Measurements from ENCODE around the gene TAS2R60.
"Not testable (repeated sequence)": the region's sequence is repeated elsewhere in the genome, so short reads cannot be mapped to it uniquely, and the experiment has no call there.

TAS2R60 gene

DNA sequence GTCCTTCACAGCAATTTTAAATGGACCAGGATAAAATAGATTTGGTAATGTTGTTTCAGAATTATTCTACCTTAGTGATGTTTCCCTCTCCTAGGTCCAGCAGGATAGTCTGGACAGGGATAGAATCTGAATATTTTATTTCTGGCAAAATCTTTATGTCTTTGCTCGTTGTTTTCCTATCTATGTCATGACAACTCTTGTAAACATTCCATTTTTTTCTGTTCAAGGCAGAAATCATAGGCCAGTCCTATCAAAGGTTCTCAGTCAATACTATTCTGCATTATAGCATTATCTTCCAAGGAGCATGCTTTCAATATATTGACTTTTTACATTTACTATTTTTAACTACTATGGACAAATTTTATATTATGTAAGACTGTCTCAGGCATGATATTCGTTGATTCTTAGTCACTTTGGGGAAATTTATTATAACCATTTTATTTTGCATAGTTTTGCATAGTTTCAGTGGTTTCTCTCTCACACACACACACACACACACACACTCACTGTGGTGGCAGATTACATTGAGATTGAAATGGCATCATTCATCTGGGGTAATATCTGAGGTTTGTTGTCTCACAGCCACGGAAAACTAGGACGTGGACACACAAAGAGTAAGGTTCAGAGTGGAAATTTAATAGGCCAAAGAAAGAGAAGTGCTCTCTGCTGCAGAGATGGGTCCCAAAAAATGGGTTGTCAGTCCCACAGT, 17.2 kb downstream of the TAS2R60 start:
- no peak overlapping the region for H3K4me3 ChIP-seq (ENCODE audit: low read length)
- TF ChIP-seq ZNF274 (IDR thresholded peaks at IDR 0.05; ENCODE audit: low read depth, low read length) = no peak

DNA sequence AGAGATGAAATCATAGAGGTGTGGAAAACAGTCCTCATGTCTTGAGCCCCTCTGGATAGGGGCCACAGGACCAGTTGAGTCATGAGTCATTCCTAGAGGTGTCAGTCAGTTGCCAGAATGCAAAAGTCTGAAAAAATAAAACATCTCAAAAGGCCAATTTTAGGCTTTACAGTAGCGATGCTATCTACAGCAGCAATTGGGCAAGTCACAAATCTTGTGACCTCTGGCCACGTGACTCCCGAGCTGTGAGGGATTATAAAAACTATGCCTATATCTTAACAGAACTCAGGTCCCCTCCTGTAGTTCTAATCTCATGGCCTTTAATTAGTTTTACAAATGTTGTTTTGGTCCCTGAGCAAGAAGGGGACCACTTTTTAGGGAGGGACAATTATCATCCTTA, 18.8 kb downstream of the TAS2R60 start:
- no peak overlapping the region for H3K4me3 ChIP-seq (ENCODE audit: low read length)
- no peak for TF ChIP-seq ZNF274 (IDR thresholded peaks at IDR 0.05; ENCODE audit: low read depth, low read length)

DNA sequence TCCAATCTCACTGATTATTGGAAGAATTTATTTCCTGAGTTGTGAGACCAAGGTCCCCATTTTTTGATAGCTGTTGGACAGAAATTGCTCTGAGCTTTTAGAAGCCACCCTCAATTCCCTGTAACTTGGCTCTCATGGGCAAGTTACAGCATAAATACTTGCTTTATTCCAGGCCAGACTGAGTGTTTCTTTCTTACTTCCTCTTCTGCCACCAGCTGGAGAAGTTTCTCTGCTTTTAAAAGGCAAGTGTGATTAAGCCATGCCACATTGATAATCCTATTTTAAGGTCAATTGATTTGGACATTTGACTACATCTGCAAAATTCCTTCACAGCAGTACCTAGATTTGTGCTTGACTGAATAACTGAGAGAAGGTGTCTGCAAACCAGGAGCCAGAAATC, 20.3 kb downstream of the TAS2R60 start:
- no peak for TF ChIP-seq ZNF274 (IDR thresholded peaks at IDR 0.05; ENCODE audit: low read depth, low read length)

DNA sequence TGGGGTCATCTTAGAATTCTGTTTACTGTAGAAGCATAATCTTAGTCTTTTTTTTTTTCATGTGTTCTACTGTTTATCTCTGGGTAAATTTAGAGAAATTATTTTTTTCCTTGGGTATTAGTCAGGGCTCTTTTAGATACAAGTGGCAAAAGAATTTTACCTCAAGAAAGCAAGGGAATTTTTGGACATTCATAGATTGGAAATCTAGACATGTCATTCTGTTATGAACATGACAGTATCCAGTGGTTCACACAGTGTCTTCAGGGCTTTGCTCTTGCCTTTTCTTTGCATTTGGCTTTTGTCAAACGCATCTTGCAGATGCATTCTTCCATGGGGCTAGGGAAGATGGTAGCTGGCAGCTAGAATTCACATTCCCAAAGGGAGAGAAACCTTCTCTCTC, 20.7 kb downstream of the TAS2R60 start:
- no peak for TF ChIP-seq ZNF274 (IDR thresholded peaks at IDR 0.05; ENCODE audit: low read depth, low read length)
- no peak overlapping the region for H3K4me3 ChIP-seq (ENCODE audit: low read length)

More for the DNA sequence above, 20.3 kb downstream of the TAS2R60 start:
- no peak overlapping the region for H3K4me3 ChIP-seq (ENCODE audit: low read length)

DNA sequence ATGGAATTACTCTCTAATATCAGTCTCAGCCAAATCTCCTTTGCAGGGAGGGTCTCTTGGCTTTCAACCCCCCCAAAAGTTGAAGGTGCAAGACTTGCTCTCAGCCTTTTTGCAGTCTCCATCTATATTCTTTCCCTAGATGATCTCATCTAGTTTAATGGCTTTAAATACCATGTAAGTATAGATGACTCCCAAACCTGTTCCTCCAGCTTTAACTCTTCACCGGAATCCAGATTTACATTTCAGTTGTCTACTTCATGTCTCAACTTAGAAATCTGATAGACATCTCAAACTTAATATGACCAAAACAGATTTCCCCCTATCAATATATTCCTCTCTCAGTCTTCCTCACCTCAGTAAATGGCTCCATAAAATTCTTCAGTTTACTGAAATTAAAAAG, 24.5 kb downstream of the TAS2R60 start:
- no peak overlapping the region for H3K4me3 ChIP-seq (ENCODE audit: low read length)
- TF ChIP-seq ZNF274 (IDR thresholded peaks at IDR 0.05; ENCODE audit: low read depth, low read length) = no peak

DNA sequence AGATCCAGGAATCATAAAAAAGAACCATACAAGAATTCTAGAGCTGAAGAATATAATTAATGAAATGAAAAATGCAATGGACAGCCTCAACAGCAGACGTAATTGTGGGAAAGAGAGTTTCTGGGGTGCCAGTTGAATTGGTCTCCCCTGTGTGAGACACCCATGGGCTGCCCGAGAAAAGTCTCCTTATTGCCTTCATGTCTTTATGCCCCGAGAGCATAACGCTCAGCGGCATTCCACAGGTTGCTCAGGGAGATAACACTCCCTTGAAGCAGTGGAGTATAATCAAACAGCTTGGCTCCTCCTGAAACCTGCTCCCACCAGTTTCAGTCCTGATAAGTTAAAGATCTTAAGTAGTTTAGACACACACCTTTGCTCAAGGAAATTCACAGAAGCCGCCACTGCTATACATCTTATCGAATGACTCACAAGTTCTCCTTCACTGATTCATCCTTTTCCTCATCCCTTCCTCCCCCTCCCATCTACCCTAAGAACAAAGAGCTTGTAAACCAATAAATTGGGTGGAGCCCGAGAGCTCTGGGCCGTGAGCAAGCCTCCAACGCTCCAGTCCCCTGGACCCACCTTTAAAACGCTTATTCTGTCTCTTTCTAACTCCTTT, 28.9 kb downstream of the TAS2R60 start:
- not testable (repeated sequence) for H3K4me3 ChIP-seq (ENCODE audit: low read length)

DNA sequence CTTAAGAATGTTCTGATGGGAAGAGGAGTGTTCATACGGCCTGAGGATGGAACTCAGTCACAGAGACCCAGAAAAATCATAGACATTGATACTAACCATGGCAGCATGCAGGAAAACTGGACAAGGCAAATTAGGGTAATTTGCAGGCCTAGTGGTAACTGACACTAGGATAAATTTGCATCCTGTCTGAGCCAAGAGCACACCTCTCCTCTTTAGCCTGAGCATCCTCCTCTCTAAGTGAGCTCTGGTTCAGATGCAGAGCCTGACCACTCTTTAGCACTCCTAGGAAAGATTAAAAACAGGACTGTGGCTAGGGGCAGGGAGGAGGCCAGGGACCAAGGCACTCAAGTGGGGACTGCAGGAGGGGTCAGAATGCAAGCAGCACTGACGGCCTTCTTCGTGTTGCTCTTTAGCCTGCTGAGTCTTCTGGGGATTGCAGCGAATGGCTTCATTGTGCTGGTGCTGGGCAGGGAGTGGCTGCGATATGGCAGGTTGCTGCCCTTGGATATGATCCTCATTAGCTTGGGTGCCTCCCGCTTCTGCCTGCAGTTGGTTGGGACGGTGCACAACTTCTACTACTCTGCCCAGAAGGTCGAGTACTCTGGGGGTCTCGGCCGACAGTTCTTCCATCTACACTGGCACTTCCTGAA, 34.4 kb downstream of the TAS2R60 start, which contains the start of gene TAS2R41:
Gene TAS2R41, plus strand, starts transcription at position 373 of the 650 bp plus-strand sequence. Its CDS starts 0 bp downstream, at position 373.
- TF ChIP-seq ZNF274 (IDR thresholded peaks at IDR 0.05; ENCODE audit: low read depth, low read length) = no peak
- no peak within 1 kb of the TSS for H3K4me3 ChIP-seq (ENCODE audit: low read length)

DNA sequence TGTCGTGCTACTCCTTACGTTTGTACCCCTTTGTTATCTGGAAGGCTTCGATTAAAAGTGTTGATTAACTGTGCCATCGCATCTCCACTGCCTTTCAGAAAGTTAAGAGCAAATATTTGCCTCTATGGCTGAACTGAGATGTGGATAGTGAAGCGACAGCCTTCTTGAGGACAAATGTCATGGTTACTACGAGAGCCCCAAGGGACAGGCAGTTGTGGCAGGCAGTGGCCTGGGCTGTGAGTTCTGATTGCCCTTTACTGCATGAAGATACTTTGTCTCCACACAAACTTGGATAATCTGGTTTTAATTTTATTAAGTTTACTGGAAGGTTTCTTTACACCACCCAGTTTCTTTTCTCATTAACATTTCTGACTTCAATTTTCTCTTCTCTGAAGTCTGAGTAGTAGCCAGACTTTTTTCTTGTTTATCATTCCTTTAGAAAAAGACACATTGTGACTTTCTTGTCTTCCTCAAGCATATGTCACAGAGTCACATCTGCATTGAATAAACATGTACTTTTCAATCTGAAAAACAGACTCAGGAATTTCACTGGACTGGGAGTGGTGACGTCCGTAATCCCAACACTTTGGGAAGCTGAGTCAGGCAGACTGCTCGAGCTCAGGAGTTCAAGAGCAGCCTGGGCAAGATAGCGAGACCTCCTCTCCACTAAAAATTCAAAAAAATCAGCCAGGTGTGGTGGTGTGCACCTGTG, 36.0 kb downstream of the TAS2R60 start:
- H3K4me3 ChIP-seq (ENCODE audit: low read length) = no peak overlapping the region
- TF ChIP-seq ZNF274 (IDR thresholded peaks at IDR 0.05; ENCODE audit: low read depth, low read length) = no peak

DNA sequence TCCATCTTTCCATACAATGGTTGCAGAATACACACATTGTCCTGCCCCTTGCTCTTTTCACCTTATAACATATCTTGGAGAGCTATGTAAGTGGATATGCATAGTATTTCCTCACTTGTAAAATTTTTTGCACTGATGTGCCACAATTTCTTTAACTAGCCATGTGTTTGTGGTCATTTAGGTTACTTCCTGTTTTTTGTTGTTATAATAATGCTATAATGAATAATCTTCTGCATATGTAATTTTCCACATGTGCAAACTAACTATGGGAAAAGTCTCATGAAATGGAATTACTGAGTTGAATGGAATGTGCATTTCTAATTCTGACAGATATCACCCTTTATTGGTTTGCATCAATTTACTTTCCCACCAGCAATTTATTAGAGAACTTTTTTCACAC, 37.2 kb downstream of the TAS2R60 start:
- no peak overlapping the region for H3K4me3 ChIP-seq (ENCODE audit: low read length)
- TF ChIP-seq ZNF274 (IDR thresholded peaks at IDR 0.05; ENCODE audit: low read depth, low read length) = no peak

DNA sequence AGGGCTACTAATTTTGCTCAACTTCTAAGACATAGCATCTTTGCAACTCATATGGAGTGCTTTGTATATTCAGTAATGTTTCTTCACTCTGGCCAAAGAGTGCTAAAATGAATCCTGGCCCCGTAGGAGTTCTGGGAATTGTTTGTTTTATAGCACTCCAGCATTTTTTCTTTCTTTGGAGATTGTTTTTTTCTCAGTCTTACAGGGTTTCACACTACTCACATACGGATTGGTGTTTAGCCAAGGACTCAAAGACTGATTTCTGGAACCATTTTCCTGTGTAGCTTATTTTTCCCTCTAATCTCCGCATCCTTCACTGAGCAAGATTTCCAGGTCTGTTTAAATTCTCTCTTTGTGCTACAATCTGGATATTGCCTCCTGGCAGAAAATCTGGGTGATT, 40.9 kb downstream of the TAS2R60 start:
- no peak for TF ChIP-seq ZNF274 (IDR thresholded peaks at IDR 0.05; ENCODE audit: low read depth, low read length)
- no peak overlapping the region for H3K4me3 ChIP-seq (ENCODE audit: low read length)

DNA sequence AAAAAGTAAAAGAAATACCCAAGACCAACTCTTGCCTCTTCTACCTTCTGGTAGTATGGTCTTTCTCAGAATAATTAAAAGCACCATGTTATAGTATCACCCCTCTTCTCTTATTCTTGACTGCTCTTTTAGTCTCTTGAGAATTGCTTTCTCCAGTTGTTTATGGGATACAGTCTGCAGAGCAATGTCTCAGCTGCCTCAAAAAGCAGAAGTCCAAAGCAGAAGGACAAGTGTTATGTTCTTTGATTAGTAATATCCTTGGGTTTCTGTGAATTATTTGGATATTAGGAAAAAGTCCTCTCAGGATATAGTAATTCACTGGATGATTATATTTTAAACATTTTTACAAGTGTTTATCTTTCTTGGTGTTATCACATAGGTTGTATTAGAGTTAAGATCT, 41.8 kb downstream of the TAS2R60 start:
- TF ChIP-seq ZNF274 (IDR thresholded peaks at IDR 0.05; ENCODE audit: low read depth, low read length) = no peak
- no peak overlapping the region for H3K4me3 ChIP-seq (ENCODE audit: low read length)

DNA sequence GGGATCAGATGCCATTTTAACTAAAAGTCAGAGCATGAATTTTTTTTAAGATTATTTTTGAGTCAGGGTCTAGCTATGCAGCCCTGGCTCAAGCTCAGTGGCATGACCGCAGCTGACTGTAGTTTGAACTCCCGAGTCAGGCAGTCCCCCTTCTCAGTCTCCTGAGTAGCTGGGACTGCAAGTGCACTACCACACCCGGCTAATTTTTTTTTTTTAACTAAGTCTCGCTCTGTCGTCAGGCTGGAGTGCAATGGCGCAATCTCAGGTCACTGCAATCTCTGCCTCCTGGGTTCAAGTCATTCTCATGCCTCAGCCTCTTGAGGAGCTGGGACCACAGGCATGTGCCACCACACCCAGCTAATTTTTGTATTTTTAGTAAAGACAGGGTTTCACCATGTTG, 42.2 kb downstream of the TAS2R60 start:
- H3K4me3 ChIP-seq (ENCODE audit: low read length) = no peak overlapping the region
- TF ChIP-seq ZNF274 (IDR thresholded peaks at IDR 0.05; ENCODE audit: low read depth, low read length) = no peak

DNA sequence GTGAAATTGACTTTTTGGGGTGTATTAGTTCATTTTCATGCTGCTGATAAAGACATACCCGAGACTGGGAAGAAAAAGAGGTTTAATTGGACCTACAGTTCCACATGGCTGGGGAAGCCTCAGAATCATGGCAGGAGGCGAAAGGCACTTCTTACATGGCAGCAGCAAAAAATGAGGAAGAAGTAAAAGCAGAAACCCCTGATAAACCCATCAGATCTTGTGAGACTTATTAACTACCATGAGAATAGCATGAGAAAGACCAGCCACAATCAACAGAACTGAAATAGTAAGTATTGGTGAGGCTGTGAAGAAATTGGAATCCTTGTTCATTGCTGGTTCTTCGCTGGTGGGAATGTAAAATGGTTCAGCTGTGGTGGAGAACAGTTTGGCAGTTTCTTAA, 43.0 kb downstream of the TAS2R60 start:
- not testable (repeated sequence) for H3K4me3 ChIP-seq (ENCODE audit: low read length)

DNA sequence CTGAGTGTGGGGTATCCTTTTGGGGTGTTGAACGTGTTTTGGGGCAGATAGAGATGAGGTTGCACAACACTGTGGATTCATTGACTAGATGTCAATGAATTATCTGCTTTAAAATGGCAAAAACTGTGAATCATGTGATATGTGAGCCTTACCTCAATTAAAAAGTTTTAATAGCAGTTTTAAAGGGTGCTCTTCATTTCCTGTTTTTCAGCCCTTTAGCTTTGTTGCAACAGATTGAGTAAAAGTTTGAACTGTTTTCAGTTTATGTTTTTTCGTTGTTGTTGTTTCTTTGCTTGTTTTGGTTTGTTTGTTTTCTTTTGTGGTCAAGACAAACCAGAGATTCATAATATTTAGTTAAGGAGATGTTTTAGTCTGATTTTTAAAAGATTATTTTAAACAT, 43.8 kb downstream of the TAS2R60 start:
- no peak overlapping the region for H3K4me3 ChIP-seq (ENCODE audit: low read length)
- no peak for TF ChIP-seq ZNF274 (IDR thresholded peaks at IDR 0.05; ENCODE audit: low read depth, low read length)

DNA sequence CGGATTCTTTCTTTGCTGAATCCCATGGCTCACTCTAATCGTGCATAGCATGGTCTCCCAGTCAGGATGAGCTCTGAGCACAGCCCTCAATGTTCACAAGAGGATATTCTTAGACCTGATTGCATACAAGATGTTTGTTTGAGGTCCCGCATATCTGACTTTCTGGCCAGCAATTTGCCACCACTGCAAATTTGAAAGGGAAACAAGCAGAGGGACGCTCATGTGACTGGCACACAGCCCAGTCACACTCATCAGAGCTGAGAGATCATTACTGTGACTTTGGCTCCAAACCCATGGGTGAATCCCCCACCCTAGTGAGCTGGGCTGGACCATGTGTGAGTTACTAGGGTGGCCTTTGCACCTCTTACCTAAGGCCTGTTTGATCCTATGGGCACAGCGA, 44.3 kb downstream of the TAS2R60 start:
- H3K4me3 ChIP-seq (ENCODE audit: low read length) = no peak overlapping the region
- TF ChIP-seq ZNF274 (IDR thresholded peaks at IDR 0.05; ENCODE audit: low read depth, low read length) = no peak

Data from GM08714 (cell line).